AG10803 (cell line): ENCODE measurements around the gene KRTAP12-3.
"Not testable (repeated sequence)": the region's sequence is repeated elsewhere in the genome, so short reads cannot be mapped to it uniquely, and the experiment has no call there.

Experiments
- DNase-seq: peaks from one replicate; pipeline ENCODE4 v3.0.0; 2010; ENCODE audit warnings: low read depth
- H3K4me3 ChIP-seq: 2 replicates; pipeline ENCODE4 v1.5.1; 2011; ENCODE audit warnings: mild to moderate bottlenecking, low read length, control low read depth
- TF ChIP-seq, protein P1 (sequence below): conservative IDR thresholded peaks from 2 replicates; pipeline ENCODE4 v1.5.1; 2011; ENCODE audit warnings: mild to moderate bottlenecking, low read length, control low read depth, inconsistent platforms

Gene KRTAP12-3

DNA sequence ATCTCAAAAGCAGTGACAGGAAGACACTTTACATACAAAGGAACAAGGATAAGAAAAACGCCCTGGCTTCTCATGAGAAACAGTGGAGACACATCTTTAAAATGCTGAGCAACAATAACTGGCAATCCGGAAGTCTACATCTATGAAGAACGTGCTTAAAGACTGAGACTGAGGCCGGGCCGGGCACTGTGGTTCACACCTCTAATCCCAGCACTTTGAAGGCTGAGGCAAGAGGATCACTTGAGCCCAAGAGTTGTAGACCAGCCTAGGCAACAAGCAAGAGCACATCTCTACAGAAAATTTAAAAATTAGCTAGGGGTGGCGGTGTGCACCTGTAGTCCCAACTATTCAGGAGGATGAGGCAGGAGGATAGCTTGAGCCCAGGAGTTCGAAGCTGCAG lies 26.3 kb downstream of the KRTAP12-3 start:
- TF ChIP-seq, protein P1, sequence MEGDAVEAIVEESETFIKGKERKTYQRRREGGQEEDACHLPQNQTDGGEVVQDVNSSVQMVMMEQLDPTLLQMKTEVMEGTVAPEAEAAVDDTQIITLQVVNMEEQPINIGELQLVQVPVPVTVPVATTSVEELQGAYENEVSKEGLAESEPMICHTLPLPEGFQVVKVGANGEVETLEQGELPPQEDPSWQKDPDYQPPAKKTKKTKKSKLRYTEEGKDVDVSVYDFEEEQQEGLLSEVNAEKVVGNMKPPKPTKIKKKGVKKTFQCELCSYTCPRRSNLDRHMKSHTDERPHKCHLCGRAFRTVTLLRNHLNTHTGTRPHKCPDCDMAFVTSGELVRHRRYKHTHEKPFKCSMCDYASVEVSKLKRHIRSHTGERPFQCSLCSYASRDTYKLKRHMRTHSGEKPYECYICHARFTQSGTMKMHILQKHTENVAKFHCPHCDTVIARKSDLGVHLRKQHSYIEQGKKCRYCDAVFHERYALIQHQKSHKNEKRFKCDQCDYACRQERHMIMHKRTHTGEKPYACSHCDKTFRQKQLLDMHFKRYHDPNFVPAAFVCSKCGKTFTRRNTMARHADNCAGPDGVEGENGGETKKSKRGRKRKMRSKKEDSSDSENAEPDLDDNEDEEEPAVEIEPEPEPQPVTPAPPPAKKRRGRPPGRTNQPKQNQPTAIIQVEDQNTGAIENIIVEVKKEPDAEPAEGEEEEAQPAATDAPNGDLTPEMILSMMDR: no peak
- no peak for DNase-seq
- H3K4me3 ChIP-seq: no peak overlapping the region

DNA sequence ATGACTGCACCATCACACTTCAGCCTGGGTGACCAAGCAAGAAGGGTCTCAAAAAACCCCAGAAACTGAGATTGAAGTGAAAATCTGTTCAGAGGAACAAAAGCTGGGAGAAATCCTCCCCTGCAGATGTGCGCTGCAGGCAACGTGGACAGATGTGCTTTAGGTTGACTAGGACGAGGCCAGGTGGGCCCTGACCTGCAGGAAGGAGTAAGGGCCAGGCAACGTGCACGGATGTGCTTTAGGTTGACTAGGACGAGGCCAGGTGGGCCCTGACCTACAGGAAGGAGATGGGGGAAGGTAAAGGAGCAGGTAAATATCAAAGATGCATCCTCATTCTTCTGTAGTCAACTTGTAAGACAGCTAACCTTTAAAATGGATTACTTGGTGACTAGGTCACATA lies 26.8 kb downstream of the KRTAP12-3 start:
- TF ChIP-seq, protein P1: no peak
- DNase-seq: no peak
- no peak overlapping the region for H3K4me3 ChIP-seq

DNA sequence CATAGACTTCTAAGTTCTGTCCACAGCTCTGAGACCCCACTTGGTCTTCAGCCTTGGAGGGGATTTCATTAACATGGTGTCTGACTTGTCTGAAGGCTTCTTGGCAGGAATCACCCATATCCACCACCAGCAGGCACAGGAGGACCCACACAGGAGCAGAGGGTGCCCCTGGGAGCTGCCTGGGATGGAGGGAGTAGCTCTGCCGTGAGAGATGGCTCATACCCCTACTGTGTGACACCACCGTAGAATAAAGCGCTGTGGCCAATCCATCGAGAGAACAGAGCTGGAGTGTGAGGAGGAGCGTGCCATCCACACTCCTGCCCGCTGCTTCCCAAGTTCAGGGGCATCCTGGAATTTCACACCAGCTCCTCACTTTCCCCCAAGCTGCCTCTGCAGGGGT lies 27.3 kb downstream of the KRTAP12-3 start:
- DNase-seq, H3K4me3 ChIP-seq: not testable (repeated sequence)

DNA sequence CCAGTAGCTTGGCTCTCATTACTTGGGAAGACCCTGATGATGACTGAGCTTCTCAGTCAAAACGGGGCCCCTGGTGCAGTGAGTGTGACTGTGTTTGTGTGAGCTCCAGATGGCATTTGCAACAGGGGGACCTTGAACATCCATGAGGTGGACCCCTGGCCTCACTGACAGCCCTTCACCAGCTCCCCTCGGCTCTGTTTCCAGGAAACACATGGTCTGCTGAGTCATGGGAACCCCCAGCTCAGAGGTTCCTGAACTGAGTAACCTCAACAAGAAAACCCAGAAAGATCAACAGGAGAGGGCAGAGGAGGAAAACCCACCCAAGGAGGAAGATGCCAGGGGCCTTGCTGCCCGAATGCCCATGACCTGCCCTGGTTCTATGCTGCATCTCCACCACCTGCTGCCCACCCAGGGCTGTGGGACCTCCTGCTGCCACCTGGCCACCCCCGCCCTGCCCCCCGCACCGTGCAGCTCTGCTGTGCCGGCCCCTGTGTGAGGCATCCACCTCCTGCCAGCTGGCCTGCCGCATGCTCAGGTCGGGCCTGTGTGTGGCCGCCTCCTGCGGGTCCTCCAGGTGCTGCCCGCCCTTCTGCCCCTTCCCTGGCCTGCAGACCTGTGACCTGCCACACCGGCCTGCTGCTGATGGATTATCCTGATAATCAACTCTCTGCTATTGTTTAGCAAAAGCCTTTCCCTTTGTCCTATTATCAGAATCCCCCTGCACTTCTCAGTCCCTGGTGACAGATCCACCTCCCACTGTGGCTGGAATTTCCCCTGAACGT lies 28.5 kb downstream of the KRTAP12-3 start:
- no peak overlapping the region for H3K4me3 ChIP-seq
- no peak for DNase-seq
- TF ChIP-seq, protein P1: no peak

DNA sequence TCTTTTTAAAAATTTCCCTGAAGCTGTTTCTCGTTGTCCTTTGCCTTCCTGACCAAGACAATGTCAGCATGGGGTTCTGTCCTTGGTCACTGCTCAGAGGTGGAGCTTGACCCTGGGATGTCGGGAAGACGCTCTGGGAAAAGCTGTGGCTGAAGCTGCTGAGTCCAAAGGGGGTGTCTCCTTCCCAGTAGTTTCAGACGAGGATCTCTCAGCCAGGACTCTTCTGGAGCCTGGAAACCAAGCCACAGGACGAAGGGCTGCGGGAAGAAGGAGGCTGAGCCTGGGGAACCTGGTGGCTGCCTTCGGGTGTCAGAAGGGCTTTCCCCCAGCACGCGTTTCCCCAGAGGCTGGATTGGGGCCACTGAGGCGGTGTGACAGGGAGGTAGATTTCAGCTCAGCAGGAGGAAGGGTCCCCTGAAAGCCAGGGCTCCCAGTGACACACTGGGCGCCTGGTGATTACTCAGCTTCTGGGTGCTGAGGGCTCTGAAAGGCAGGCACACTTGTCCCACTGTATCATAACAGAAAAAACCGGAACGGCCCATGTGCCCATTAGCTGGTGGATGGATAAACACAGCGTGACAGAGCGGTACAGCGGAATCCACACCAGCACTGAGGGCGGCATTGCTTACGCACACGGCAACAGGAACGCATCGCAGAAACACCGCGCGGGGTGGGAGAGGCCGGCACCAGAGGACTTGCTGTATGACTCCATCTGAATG lies 29.3 kb downstream of the KRTAP12-3 start:
- DNase-seq: no peak
- H3K4me3 ChIP-seq: no peak overlapping the region
- TF ChIP-seq, protein P1: no peak

DNA sequence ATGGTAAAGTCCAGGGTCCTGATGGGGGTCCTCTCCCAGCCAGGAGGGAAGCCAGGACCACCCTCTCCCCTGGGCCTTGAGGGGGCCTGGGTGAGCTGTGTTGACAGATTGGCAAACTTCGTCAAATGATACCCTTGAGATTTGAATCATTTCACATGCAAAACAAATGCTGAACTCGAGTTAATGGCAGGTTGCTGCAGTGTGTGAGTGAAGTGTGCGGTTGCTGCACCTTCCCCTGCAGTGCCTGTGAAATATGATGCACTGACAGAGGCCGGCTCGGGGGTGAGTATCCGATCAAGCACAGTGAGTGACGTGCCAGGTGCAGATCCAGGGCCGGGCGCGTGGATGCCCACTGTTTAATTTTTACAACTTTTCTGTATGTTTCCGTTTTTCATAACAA lies 29.9 kb downstream of the KRTAP12-3 start:
- H3K4me3 ChIP-seq: no peak overlapping the region
- TF ChIP-seq, protein P1: no peak
- no peak for DNase-seq

DNA sequence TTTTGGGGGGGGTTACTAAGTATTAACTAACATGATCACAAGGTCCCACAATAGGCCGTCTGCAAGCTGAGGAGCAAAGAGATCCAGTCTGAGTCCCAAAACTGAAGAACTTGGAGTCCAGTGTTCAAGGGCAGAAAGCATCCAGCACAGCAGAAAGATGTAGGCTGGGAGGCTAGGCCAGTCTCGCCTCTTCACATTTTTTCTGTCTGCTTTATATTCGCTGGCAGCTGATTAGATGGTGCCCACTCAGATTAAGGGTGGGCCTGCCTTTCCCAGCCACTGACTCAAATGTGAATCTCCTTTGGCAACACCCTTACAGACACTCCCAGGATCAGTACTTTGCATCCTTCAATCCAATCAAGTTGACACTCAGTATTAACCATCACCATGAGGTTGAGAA lies 32.0 kb downstream of the KRTAP12-3 start:
- not testable (repeated sequence) for DNase-seq, H3K4me3 ChIP-seq

DNA sequence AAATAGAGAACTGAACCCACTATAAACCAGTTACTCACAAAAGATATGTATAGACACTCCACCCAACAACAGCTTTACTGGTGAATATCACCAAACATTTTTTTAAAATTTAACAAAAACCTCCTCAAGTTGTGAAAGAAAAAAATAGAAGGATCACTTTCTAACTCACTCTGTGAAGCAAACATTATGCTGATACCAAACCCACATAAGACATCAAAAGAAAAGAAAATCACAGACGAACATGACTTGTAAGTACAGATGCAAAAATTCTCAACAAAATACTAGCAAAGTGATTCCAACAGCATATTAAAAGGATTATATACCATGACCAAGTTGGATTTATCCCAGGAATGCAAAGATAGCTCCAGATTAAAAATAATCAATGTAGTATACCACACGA lies 34.0 kb downstream of the KRTAP12-3 start:
- H3K4me3 ChIP-seq: no peak overlapping the region
- no peak for DNase-seq
- TF ChIP-seq, protein P1: no peak
